Karpas-422 (cell line): ENCODE results near the gene DLG4. TPM values are rescaled to one million over a fixed set of nuclear protein-coding genes. Genes with fewer than 3 reads are reported as not detected.
"Not testable (repeated sequence)": the region's sequence is repeated elsewhere in the genome, so short reads cannot be mapped to it uniquely, and the experiment has no call there.

ENCODE experiments used
- DNase-seq: peaks from one replicate; pipeline ENCODE4 v3.0.0-alpha.2; 2015
- H2AFZ ChIP-seq: fragments of 200-600 bp; sonication (generic); 2 replicates; pipeline ENCODE4 v1.6.1; 2014; ENCODE audit warnings: antibody characterized with exemption, low read length, mixed read lengths
- H3K27ac ChIP-seq: fragments of 200-600 bp; sonication (generic); 2 replicates; pipeline ENCODE4 v1.5.1; 2014; ENCODE audit warnings: mild to moderate bottlenecking, low read length, moderate library complexity
- H3K27me3 ChIP-seq: fragments of 200-600 bp; sonication (generic); 2 replicates; pipeline ENCODE4 v1.6.1; 2014; ENCODE audit warnings: low read length, mixed read lengths
- H3K36me3 ChIP-seq: fragments of 200-600 bp; sonication (generic); 2 replicates; pipeline ENCODE4 v1.6.1; 2014; ENCODE audit warnings: low read length, mixed read lengths; ENCODE audit not compliant: insufficient read depth
- H3K4me1 ChIP-seq: fragments of 200-600 bp; sonication (generic); 2 replicates; pipeline ENCODE4 v1.6.1; 2014; ENCODE audit warnings: mild to moderate bottlenecking, low read length, mixed read lengths
- H3K4me2 ChIP-seq: fragments of 200-600 bp; sonication (generic); 2 replicates; pipeline ENCODE4 v1.6.1; 2014; ENCODE audit warnings: low read length, low read depth, mild to moderate bottlenecking; ENCODE audit not compliant: poor library complexity, severe bottlenecking
- H3K4me3 ChIP-seq: fragments of 200-600 bp; sonication (generic); 2 replicates; pipeline ENCODE4 v1.5.1; 2014; ENCODE audit warnings: mild to moderate bottlenecking, antibody characterized with exemption, low read length, mixed read lengths
- H3K79me2 ChIP-seq: fragments of 200-600 bp; sonication (generic); 2 replicates; pipeline ENCODE4 v1.6.1; 2014; ENCODE audit warnings: mild to moderate bottlenecking, low read length, mixed read lengths
- H3K9ac ChIP-seq: fragments of 200-600 bp; sonication (generic); 2 replicates; pipeline ENCODE4 v1.6.0; 2014; ENCODE audit warnings: low read length
- H3K9me2 ChIP-seq: fragments of 200-600 bp; sonication (generic), shearing (Covaris generic); replicated peaks from 2 replicates; pipeline ENCODE4 v1.6.0; 2014; ENCODE audit warnings: mild to moderate bottlenecking, low read length, moderate library complexity; ENCODE audit not compliant: insufficient read depth
- H3K9me3 ChIP-seq: fragments of 300-700, 200-600 bp; sonication (generic); 2 replicates; pipeline ENCODE4 v1.6.1; 2014; ENCODE audit warnings: low read length, mixed read lengths
- H4K20me1 ChIP-seq: fragments of 200-600 bp; sonication (generic); 2 replicates; pipeline ENCODE4 v1.6.1; 2014; ENCODE audit warnings: mild to moderate bottlenecking, antibody characterized with exemption, low read length, low read depth; ENCODE audit not compliant: insufficient read depth
- total RNA-seq: library from RNA; depleted of rRNA; stranded (reverse); fragments of >200 nt; shearing (Covaris generic); gene quantifications from 2 replicates; pipeline ENCODE4 v1.2.3, GENCODE V29; 2014; ENCODE audit warnings: low replicate concordance

The DLG4 gene
- total RNA-seq, 1 experiment from 2014 or later: 8.5 TPM

DNA sequence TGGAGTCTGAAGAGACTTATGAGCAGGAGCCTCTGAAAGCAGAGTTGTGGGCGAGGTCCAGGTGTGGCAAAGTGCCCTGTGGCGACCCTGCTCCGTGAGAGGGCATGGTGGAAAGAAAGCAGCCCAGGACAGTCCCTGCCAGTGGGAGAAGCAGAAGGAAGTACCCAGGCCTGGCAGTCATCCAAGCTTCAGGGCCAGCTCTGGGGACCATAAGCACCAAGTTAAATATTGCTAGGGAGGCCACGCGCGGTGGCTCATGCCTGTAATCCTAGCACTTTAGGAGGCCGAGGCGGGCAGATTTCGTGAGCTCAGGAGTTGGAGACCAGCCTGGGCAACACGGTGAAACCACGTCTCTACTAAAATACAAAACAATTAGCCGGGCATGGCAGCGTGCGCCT is 35.5 kb downstream of the DLG4 start:
- no peaks in the 10 kb centered on the region for H3K9me2 ChIP-seq
- H3K4me1 ChIP-seq: no peaks in the 10 kb centered on the region
- no peak overlapping the region for H2AFZ ChIP-seq
- H3K27ac ChIP-seq: no peak overlapping the region
- no peaks in the 10 kb centered on the region for H3K9me3 ChIP-seq
- H3K9ac ChIP-seq: no peak overlapping the region
- no peaks in the 10 kb centered on the region for H3K36me3 ChIP-seq
- H3K4me2 ChIP-seq: no peak overlapping the region
- H3K79me2 ChIP-seq: no peaks in the 10 kb centered on the region
- no peak for DNase-seq
- no peaks in the 10 kb centered on the region for H3K27me3 ChIP-seq
- no peaks in the 10 kb centered on the region for H4K20me1 ChIP-seq
- no peak overlapping the region for H3K4me3 ChIP-seq

DNA sequence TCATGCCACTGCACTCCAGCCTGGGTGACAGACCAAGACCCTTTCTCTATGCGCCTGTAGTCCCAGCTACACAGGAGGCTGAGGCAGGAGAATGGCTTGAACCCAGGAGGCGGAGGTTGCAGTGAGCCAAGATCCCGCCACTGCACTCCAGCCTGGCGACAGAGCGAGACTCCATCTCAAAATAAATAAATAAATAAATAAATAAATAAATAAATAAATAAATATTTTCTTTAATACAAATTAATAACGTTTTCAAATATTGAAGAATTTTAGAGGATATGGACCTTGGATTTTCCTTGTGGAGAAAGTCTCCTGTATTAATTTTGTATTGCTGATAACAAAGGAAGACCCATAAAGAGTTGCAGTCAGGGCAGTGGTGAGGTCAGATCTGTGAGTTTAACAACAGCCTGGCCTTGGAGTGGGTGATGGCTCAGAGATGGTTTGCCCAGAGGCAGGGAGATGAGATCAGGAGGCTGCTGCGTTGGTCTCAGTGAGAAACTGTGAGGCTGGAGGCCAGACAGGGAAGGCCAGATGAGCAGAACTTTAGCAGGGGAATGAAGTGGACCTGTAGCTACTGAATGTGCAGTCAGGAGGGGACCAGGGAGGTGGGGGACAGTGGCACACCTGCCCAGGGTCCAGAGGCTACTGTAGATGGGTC is 36.1 kb downstream of the DLG4 start:
- H3K4me3 ChIP-seq: no peak overlapping the region
- no peak overlapping the region for H2AFZ ChIP-seq
- no peaks in the 10 kb centered on the region for H3K4me1 ChIP-seq
- H4K20me1 ChIP-seq: no peaks in the 10 kb centered on the region
- H3K9me3 ChIP-seq: no peaks in the 10 kb centered on the region
- no peak overlapping the region for H3K9ac ChIP-seq
- no peak overlapping the region for H3K27ac ChIP-seq
- no peaks in the 10 kb centered on the region for H3K9me2 ChIP-seq
- H3K27me3 ChIP-seq: no peaks in the 10 kb centered on the region
- no peak for DNase-seq
- no peaks in the 10 kb centered on the region for H3K79me2 ChIP-seq
- H3K36me3 ChIP-seq: no peaks in the 10 kb centered on the region
- no peak overlapping the region for H3K4me2 ChIP-seq

GRCh38 chr17:7182101-7182500 is 37.5 kb downstream of the DLG4 start:
- not testable (repeated sequence) for H3K27me3 ChIP-seq, DNase-seq, H3K9me3 ChIP-seq, H3K4me3 ChIP-seq, H2AFZ ChIP-seq, H3K79me2 ChIP-seq, H4K20me1 ChIP-seq, H3K27ac ChIP-seq, H3K9ac ChIP-seq, H3K4me2 ChIP-seq, H3K9me2 ChIP-seq, H3K4me1 ChIP-seq, H3K36me3 ChIP-seq

- Histone ChIP-seq H3K9ac (no peak within 1 kb of the TSS), H4K20me1 (no peaks in the 10 kb centered on the region), H3K9me3 (no peaks in the 10 kb centered on the region), H3K27me3 (no peaks in the 10 kb centered on the region), H3K4me1 (peaks cover 9% of the 10 kb centered on the region), H2AFZ (no peak within 1 kb of the TSS), H3K79me2 (no peaks in the 10 kb centered on the region), H3K9me2 (no peaks in the 10 kb centered on the region), H3K36me3 (no peaks in the 10 kb centered on the region), H3K4me3 (peak within 1 kb of the TSS; percentile 56; the same call in 1 of the 2 replicates), H3K27ac (no peak within 1 kb of the TSS), H3K4me2 (peak within 1 kb of the TSS; percentile 66)
- DNase-seq: no peak
Measured at GRCh38 chr17:7179317-7180254, 40.0 kb downstream of the DLG4 start, which contains the start of gene ASGR1. TSS of gene ASGR1 (minus strand) at chr17:7179370. CDS start at chr17:7178563, 807 bp downstream.

- Histone ChIP-seq H3K27ac (no peak overlapping the region), H3K79me2 (no peaks in the 10 kb centered on the region), H4K20me1 (no peaks in the 10 kb centered on the region), H3K4me3 (no peak overlapping the region), H3K4me1 (peaks cover 9% of the 10 kb centered on the region), H3K27me3 (no peaks in the 10 kb centered on the region), H3K9me2 (no peaks in the 10 kb centered on the region), H3K4me2 (no peak overlapping the region), H3K36me3 (no peaks in the 10 kb centered on the region), H3K9me3 (no peaks in the 10 kb centered on the region), H2AFZ (no peak overlapping the region), H3K9ac (no peak overlapping the region)
- DNase-seq: no peak
Measured at GRCh38 chr17:7178973-7179316, 40.7 kb downstream of the DLG4 start.

GRCh38 chr17:7177954-7178477 is 41.6 kb downstream of the DLG4 start:
- peak overlapping the region; percentile 66 for H3K4me2 ChIP-seq
- H3K9me2 ChIP-seq: no peaks in the 10 kb centered on the region
- H3K79me2 ChIP-seq: no peaks in the 10 kb centered on the region
- no peaks in the 10 kb centered on the region for H3K9me3 ChIP-seq
- no peak for DNase-seq
- no peaks in the 10 kb centered on the region for H4K20me1 ChIP-seq
- H3K27me3 ChIP-seq: no peaks in the 10 kb centered on the region
- H3K36me3 ChIP-seq: no peaks in the 10 kb centered on the region
- peak overlapping the region; percentile 52 for H3K9ac ChIP-seq
- H3K4me3 ChIP-seq: peak overlapping the region; percentile 56; the same call in 1 of the 2 replicates
- H3K27ac ChIP-seq: no peak overlapping the region
- H3K4me1 ChIP-seq: peaks cover 9% of the 10 kb centered on the region
- H2AFZ ChIP-seq: peak overlapping the region; percentile 84; the same call in 1 of the 2 replicates

DNA sequence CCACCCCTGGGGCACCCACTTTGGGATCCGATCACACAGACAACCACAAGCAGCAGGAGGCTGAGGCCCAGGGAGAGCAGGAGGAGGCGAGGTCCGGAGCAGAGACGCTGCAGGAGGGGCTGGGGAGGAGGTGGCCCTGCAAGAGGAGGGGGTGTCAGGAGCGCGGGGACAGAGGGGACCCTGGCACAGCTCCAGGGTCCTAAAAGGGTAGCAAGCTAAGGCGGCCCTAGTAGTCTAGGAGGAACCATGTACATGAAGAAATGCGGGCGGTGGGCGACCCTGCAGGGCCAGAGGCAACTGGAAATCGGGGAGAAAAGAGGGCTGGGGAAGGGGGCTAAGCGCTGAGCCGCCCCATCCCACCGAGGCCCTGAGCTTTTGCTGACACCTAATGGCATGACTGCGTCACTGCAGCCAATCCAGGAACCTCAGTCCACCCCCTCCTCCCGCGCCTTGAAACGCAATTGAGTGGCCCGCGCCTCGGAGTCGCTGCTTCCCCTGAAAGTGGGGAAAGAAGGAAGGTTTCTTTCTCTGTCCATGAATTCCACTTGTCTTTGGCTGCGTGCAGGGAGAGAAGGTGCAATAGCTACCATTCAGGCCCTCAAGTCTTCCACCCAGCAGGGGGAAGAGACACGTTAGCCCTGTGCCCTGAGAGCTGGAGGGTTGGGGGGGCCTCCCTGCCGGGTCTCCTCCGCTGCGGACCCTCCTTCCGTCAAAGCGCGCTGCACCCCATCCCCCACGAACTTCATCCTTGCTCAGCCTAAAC is 42.3 kb downstream of the DLG4 start:
- Histone ChIP-seq H3K9me2 (no peaks in the 10 kb centered on the region), H3K79me2 (no peaks in the 10 kb centered on the region), H2AFZ (peak overlapping the region; percentile 84; the same call in 1 of the 2 replicates), H3K9ac (peak overlapping the region; percentile 52), H3K4me3 (peak overlapping the region; percentile 56; the same call in 1 of the 2 replicates), H3K4me2 (peak overlapping the region; percentile 66), H3K9me3 (no peaks in the 10 kb centered on the region), H3K27ac (no peak overlapping the region), H4K20me1 (no peaks in the 10 kb centered on the region), H3K4me1 (peaks cover 9% of the 10 kb centered on the region), H3K27me3 (no peaks in the 10 kb centered on the region), H3K36me3 (no peaks in the 10 kb centered on the region)
- peak; percentile 85 for DNase-seq

GRCh38 chr17:7176841-7177190 is 42.8 kb downstream of the DLG4 start:
- H3K9ac ChIP-seq: no peak overlapping the region

More at GRCh38 chr17:7176841-7177190, 42.8 kb downstream of the DLG4 start:
- H4K20me1 ChIP-seq: no peaks in the 10 kb centered on the region
- H3K27ac ChIP-seq: no peak overlapping the region
- no peak overlapping the region for H3K4me3 ChIP-seq
- H3K27me3 ChIP-seq: no peaks in the 10 kb centered on the region
- no peaks in the 10 kb centered on the region for H3K9me2 ChIP-seq
- no peak overlapping the region for H3K4me2 ChIP-seq
- no peak overlapping the region for H2AFZ ChIP-seq
- no peaks in the 10 kb centered on the region for H3K79me2 ChIP-seq
- H3K36me3 ChIP-seq: no peaks in the 10 kb centered on the region
- H3K9me3 ChIP-seq: no peaks in the 10 kb centered on the region
- H3K4me1 ChIP-seq: peaks cover 9% of the 10 kb centered on the region
- no peak for DNase-seq
